HepG2 (cell line): ENCODE results near the gene MORN1. TPM values are rescaled to one million over a fixed set of nuclear protein-coding genes. Genes with fewer than 3 reads are reported as not detected.

Source experiments
- ATAC-seq: fragments of 200-7000 bp; cut with Tn5 transposase; 3 replicates; pipeline ENCODE4 v1.9.1; 2020; ENCODE audit warnings: mild to moderate bottlenecking, moderate library complexity
- BruUV-seq: library from RNA; stranded (reverse); fragments of 400-500 nt; replicated peaks from 2 replicates; lab custom pipeline; 2021; lab: Mats Ljungman, UMichigan
- CTCF ChIA-PET: fragments of 300-600 bp; formaldehyde crosslinking; extraction: SDS; loops from one replicate; lab custom pipeline; 2021; ENCODE audit warnings: low total read pairs, inconsistent platforms, low intra/inter-chr PET ratio; lab: Yijun Ruan, JAX
- POLR2A ChIA-PET: fragments of 350-600 bp; sonication (Branson Sonifier 250); formaldehyde crosslinking; loops from one replicate; lab custom pipeline; 2020; ENCODE audit warnings: antibody characterized with exemption, inconsistent platforms; lab: Yijun Ruan, JAX
- DNase-seq: peaks from one replicate; pipeline ENCODE4 v3.0.0-alpha.2; 2015; ENCODE audit warnings: low spot score
- FAIRE-seq: peaks from 3 replicates; lab custom pipeline; 2011; peaks lifted over from hg19 to GRCh38; lab: Jason Lieb, UNC
- H2AFZ ChIP-seq: one replicate; pipeline ENCODE4 v1.6.1; 2011; ENCODE audit warnings: low read length, inconsistent platforms
- H3K27ac ChIP-seq: fragments of 300-600 bp; 3 replicates; pipeline ENCODE4 v1.8.0; 2011; ENCODE audit warnings: mixed run types, mild to moderate bottlenecking, mixed read lengths, low read length, inconsistent platforms; ENCODE audit not compliant: insufficient read depth; ENCODE audit errors: extremely low read length
- H3K27me3 ChIP-seq, 2 experiments: fragments of 200-600 bp in 1 of 2; 2 replicates in 1 of 2; 3 replicates in 1 of 2; pipeline versions ENCODE4 v1.6.0 to v1.8.0; 2011; ENCODE audit warnings: low read length in 2 of 2, mild to moderate bottlenecking in 2 of 2, moderate library complexity in 2 of 2, inconsistent platforms in 1 of 2; ENCODE audit not compliant: insufficient read depth in 2 of 2, control insufficient read depth in 1 of 2
- H3K36me3 ChIP-seq, 2 experiments: fragments of 200-600 bp in 1 of 2; replicated peaks in 1 of 2; 2 replicates in 1 of 2; 3 replicates in 1 of 2; pipeline versions ENCODE4 v1.5.1 to v1.8.0; 2011; ENCODE audit warnings: low read length in 2 of 2, inconsistent platforms in 1 of 2; ENCODE audit not compliant: insufficient read depth in 2 of 2, control insufficient read depth in 1 of 2
- H3K4me1 ChIP-seq: 2 replicates; pipeline ENCODE4 v1.5.1; 2012; ENCODE audit warnings: low read length, inconsistent platforms; ENCODE audit not compliant: insufficient read depth
- H3K4me2 ChIP-seq: 2 replicates; pipeline ENCODE4 v1.6.0; 2011; ENCODE audit warnings: low read depth, low read length, inconsistent platforms
- H3K4me3 ChIP-seq, 3 experiments: fragments of 200-600 bp in 1 of 3; sonication (generic), shearing (Covaris generic) in 1 of 3; replicated peaks in 1 of 3; 2 replicates each; pipeline ENCODE4 v1.5.1; 2011 to 2016; ENCODE audit warnings: low read length in 3 of 3, inconsistent platforms in 2 of 3, low read depth in 2 of 3, mild to moderate bottlenecking in 2 of 3, control low read depth in 1 of 3, mixed read lengths in 1 of 3; ENCODE audit not compliant: insufficient read depth in 1 of 3
- H3K79me2 ChIP-seq: one replicate; pipeline ENCODE4 v1.6.1; 2011; ENCODE audit warnings: low read length, inconsistent platforms; ENCODE audit not compliant: insufficient read depth
- H3K9ac ChIP-seq: 2 replicates; pipeline ENCODE4 v1.6.0; 2011; ENCODE audit warnings: mild to moderate bottlenecking, low read depth, low read length, inconsistent platforms; ENCODE audit not compliant: insufficient read depth
- H3K9me3 ChIP-seq: 2 replicates; pipeline ENCODE4 v1.5.1; 2012; ENCODE audit warnings: mild to moderate bottlenecking, low read length
- H4K20me1 ChIP-seq: 2 replicates; pipeline ENCODE4 v1.6.0; 2011; ENCODE audit warnings: inconsistent platforms, mild to moderate bottlenecking, low read length, moderate library complexity; ENCODE audit not compliant: insufficient read depth
- FIP1L1 ChIP-seq: fragments of 200-400 bp; formaldehyde crosslinking; IDR thresholded peaks from 2 replicates; pipeline ENCODE4 v1.6.1; 2018; ENCODE audit warnings: low read depth, mild to moderate bottlenecking, low read length, moderate library complexity, borderline replicate concordance; ENCODE audit not compliant: insufficient read depth
- NFYB ChIP-seq: sonication (generic); formaldehyde crosslinking; IDR thresholded peaks from 2 replicates; pipeline ENCODE4 v1.4.0; 2020; ENCODE audit warnings: missing genetic modification reagents
- NRL ChIP-seq: sonication (generic); formaldehyde crosslinking; IDR thresholded peaks from 2 replicates; pipeline ENCODE4 v1.5.0; 2020; ENCODE audit warnings: missing genetic modification reagents, mild to moderate bottlenecking, moderate library complexity, borderline replicate concordance
- RFXANK ChIP-seq: IDR thresholded peaks from 2 replicates; pipeline ENCODE4 v1.6.1; 2016
- SIN3A ChIP-seq: IDR thresholded peaks from 2 replicates; pipeline ENCODE4 v1.6.1; 2011; ENCODE audit warnings: low read depth, mild to moderate bottlenecking, control low read depth, low read length, borderline replicate concordance
- ZBTB8A ChIP-seq: sonication (generic); formaldehyde crosslinking; IDR thresholded peaks from 2 replicates; pipeline ENCODE4 v1.4.0; 2020; ENCODE audit warnings: mild to moderate bottlenecking, low read depth, missing genetic modification reagents, borderline replicate concordance
- ZIK1 ChIP-seq: sonication (generic); formaldehyde crosslinking; IDR thresholded peaks from 2 replicates; pipeline ENCODE4 v1.5.0; 2020; ENCODE audit warnings: mild to moderate bottlenecking, low read depth, missing genetic modification reagents, borderline replicate concordance
- ZKSCAN1 ChIP-seq: fragments of 150-350 bp; IDR thresholded peaks from 2 replicates; pipeline ENCODE4 v1.6.1; 2014; ENCODE audit warnings: low read length
- ZNF333 ChIP-seq: sonication (generic); formaldehyde crosslinking; IDR thresholded peaks from 2 replicates; pipeline ENCODE4 v1.4.0; 2020; ENCODE audit warnings: mild to moderate bottlenecking, missing genetic modification reagents, borderline replicate concordance
- ZNF607 ChIP-seq: sonication (generic); formaldehyde crosslinking; IDR thresholded peaks from 2 replicates; pipeline ENCODE4 v1.5.1; 2020; ENCODE audit warnings: missing genetic modification reagents, mild to moderate bottlenecking, borderline replicate concordance
- ZNF703 ChIP-seq: sonication (generic); formaldehyde crosslinking; IDR thresholded peaks from 2 replicates; pipeline ENCODE4 v1.5.1; 2020; ENCODE audit warnings: missing genetic modification reagents, mild to moderate bottlenecking, moderate library complexity, borderline replicate concordance
- WGBS: methylation state at CpG from one replicate; pipeline ENCODE4 v1.1.6; 2017; ENCODE audit warnings: low lambda C conversion rate; 5-methylcytosine and 5-hydroxymethylcytosine counted together
- in situ Hi-C: cut with HindIII; loops from 2 replicates; pipeline ENCODE4 v1.10.0; 2017; ENCODE audit warnings: low pct_unique_long_range_greater_than_20kb; ENCODE audit not compliant: extremely low pct_ligation_motif_present
- intact Hi-C: fragments of 100-400 bp; cut with micrococcal nuclease; formaldehyde crosslinking; loops from one replicate; pipeline ENCODE4 v1.10.0; 2022; ENCODE audit not compliant: unreplicated experiment
- polyA plus RNA-seq, 8 experiments: library from polyadenylated mRNA; depleted of rRNA in 3 of 8; stranded (reverse) in 7 of 8; unstranded in 1 of 8; fragments of >200 nt; fragmentation: Illumina TruSeq in 4 of 8; extraction: Trizol in 4 of 8; gene quantifications; 2 replicates each; pipeline versions ENCODE4 v1.2.1 to v1.2.3, GENCODE V29; 2011 to 2016; ENCODE audit warnings: low read depth in 4 of 8, missing spikeins in 1 of 8, mixed read lengths in 1 of 8; ENCODE audit not compliant: insufficient read depth in 1 of 8
- total RNA-seq, 5 experiments: library from RNA; depleted of rRNA; stranded (reverse); fragments of >200 nt; fragmentation: Illumina TruSeq; extraction: Trizol; gene quantifications; 2 replicates each; pipeline ENCODE4 v1.2.3, GENCODE V29; 2016; ENCODE audit warnings: low read depth in 1 of 5

MORN1 gene
- total and polyA plus RNA-seq, 2 of the 13 experiments (the other 11 are each of a cell fraction or from before 2014, with no cell fraction given), result 3.1 to 6.5 TPM

GRCh38 chr1:2337501-2337900 lies 53.9 kb downstream of the MORN1 start:
- no peak overlapping the region for H3K27ac ChIP-seq
- no peaks in the 10 kb centered on the region for H3K9me3 ChIP-seq
- H3K4me2 ChIP-seq, result no peak overlapping the region
- H3K79me2 ChIP-seq, result no peaks in the 10 kb centered on the region
- no peaks in the 10 kb centered on the region for H3K36me3 ChIP-seq
- TF ChIP-seq ZNF333 (no peak), NRL (CRISPR knock-in tag) (no peak)
- H3K9ac ChIP-seq, result no peak overlapping the region
- POLR2A ChIA-PET, result no interaction called here
- ATAC-seq (no peak), DNase-seq (no peak), FAIRE-seq (no peak)
- CTCF ChIA-PET, result no interaction called here
- peaks cover 26 to 93% of the 10 kb centered on the region in 2 experiments for H3K27me3 ChIP-seq
- H3K4me1 ChIP-seq, result no peaks in the 10 kb centered on the region
- no TSS peak for BruUV-seq
- H3K4me3 ChIP-seq, result no peak overlapping the region
- WGBS, result 17% methylated on average over 8 of the region's 10 CpGs
- intact Hi-C loops, result no loop called here
- in situ Hi-C loops, result no loop called here
- no peaks in the 10 kb centered on the region for H4K20me1 ChIP-seq
- no peak overlapping the region for H2AFZ ChIP-seq

- Histone ChIP-seq H3K4me2 (no peak overlapping the region), H3K27me3 (peaks cover 24 to 92% of the 10 kb centered on the region in 2 experiments), H3K4me1 (no peaks in the 10 kb centered on the region), H3K4me3 (no peak overlapping the region), H3K79me2 (no peaks in the 10 kb centered on the region), H3K27ac (no peak overlapping the region), H4K20me1 (no peaks in the 10 kb centered on the region), H3K9me3 (no peaks in the 10 kb centered on the region), H3K9ac (no peak overlapping the region), H2AFZ (no peak overlapping the region), H3K36me3 (no peaks in the 10 kb centered on the region)
- FAIRE-seq (no peak), DNase-seq (no peak), ATAC-seq (no peak)
- BruUV-seq, result no TSS peak
- ChIA-PET POLR2A (no interaction called here), CTCF (no interaction called here)
- in situ Hi-C loops, result no loop called here
- 66% methylated on average over 7 of the region's 23 CpGs for WGBS
- intact Hi-C loops, result no loop called here
- TF ChIP-seq ZIK1 (CRISPR knock-in tag), result no peak
- TF ChIP-seq SIN3A, result no peak
- no peak for TF ChIP-seq ZNF703 (CRISPR knock-in tag)
- no peak for TF ChIP-seq ZBTB8A
- TF ChIP-seq ZKSCAN1, result no peak
- no peak for TF ChIP-seq FIP1L1
- no peak for TF ChIP-seq NFYB
- TF ChIP-seq ZNF607 (CRISPR knock-in tag), result no peak
- no peak for TF ChIP-seq RFXANK (CRISPR knock-in tag)
Measured at GRCh38 chr1:2337081-2337480, 54.3 kb downstream of the MORN1 start.
